GM23338 (cell line): Measurements from ENCODE around the gene CLDN20.

Source experiments
- CREB1 ChIP-seq: fragments of 250-450 bp; sonication (Bioruptor Pico); IDR thresholded peaks from 2 replicates; pipeline ENCODE4 v1.5.0; 2020; ENCODE audit warnings: low read depth, mild to moderate bottlenecking, moderate library complexity
- CTCF ChIP-seq, 2 experiments: fragments of 200-600 bp in 1 of 2; sonication (generic) in 1 of 2; conservative IDR thresholded peaks; 2 replicates each; pipeline versions ENCODE4 v1.5.1 to v1.6.1; 2016 to 2017; ENCODE audit warnings: antibody characterized with exemption in 2 of 2, low read depth in 2 of 2, mild to moderate bottlenecking in 2 of 2, moderate library complexity in 1 of 2
- ETS1 ChIP-seq: IDR thresholded peaks from 2 replicates; pipeline ENCODE4 v1.6.1; 2016; ENCODE audit warnings: antibody characterized with exemption
- EZH2 ChIP-seq: fragments of 200-600 bp; sonication (generic); IDR thresholded peaks from one replicate; pipeline ENCODE4 v1.8.0; 2017; ENCODE audit warnings: antibody characterized with exemption, mild to moderate bottlenecking, low read depth; ENCODE audit not compliant: unreplicated experiment
- EZH2phosphoT487 ChIP-seq: fragments of 200-600 bp; sonication (generic); IDR thresholded peaks from one replicate; pipeline ENCODE4 v1.8.1; 2018; ENCODE audit warnings: antibody characterized with exemption; ENCODE audit not compliant: unreplicated experiment
- JUNB ChIP-seq: IDR thresholded peaks from one replicate; pipeline ENCODE4 v1.6.1; 2016; ENCODE audit warnings: antibody characterized with exemption; ENCODE audit not compliant: unreplicated experiment
- NANOG ChIP-seq: IDR thresholded peaks from 2 replicates; pipeline ENCODE4 v1.6.1; 2016; ENCODE audit warnings: antibody characterized with exemption, borderline replicate concordance
- POLR2AphosphoS5 ChIP-seq: IDR thresholded peaks from 2 replicates; pipeline ENCODE4 v1.6.1; 2016; ENCODE audit warnings: antibody characterized with exemption, low read depth
- REST ChIP-seq: IDR thresholded peaks from one replicate; pipeline ENCODE4 v1.6.1; 2018; ENCODE audit warnings: antibody characterized with exemption; ENCODE audit not compliant: unreplicated experiment
- STAT1 ChIP-seq: IDR thresholded peaks from one replicate; pipeline ENCODE4 v1.6.1; 2016; ENCODE audit warnings: antibody characterized with exemption; ENCODE audit not compliant: unreplicated experiment
- ZNF114 ChIP-seq: fragments of 250-450 bp; sonication (Bioruptor Pico); IDR thresholded peaks from 2 replicates; pipeline ENCODE4 v1.5.0; 2020; ENCODE audit warnings: mild to moderate bottlenecking, moderate library complexity
- ZNF331 ChIP-seq: fragments of 250-450 bp; sonication (Bioruptor Pico); IDR thresholded peaks from 2 replicates; pipeline ENCODE4 v1.5.0; 2020; ENCODE audit warnings: low read depth, mild to moderate bottlenecking, moderate library complexity
- ZNF462 ChIP-seq: fragments of 250-450 bp; sonication (Bioruptor Pico); IDR thresholded peaks from 2 replicates; pipeline ENCODE4 v1.5.0; 2020; ENCODE audit warnings: mild to moderate bottlenecking, moderate library complexity

- TF ChIP-seq CTCF (conservative IDR thresholded peaks at IDR 0.05; ENCODE audit: low read depth in 2 of 2) (peak; percentile 80 to 85), REST (no peak), POLR2AphosphoS5 (no peak), EZH2phosphoT487 (no peak), STAT1 (no peak), NANOG (no peak), EZH2 (no peak), JUNB (no peak), CREB1 (CRISPR knock-in tag) (no peak), ZNF462 (CRISPR knock-in tag) (no peak), ZNF114 (CRISPR knock-in tag) (no peak), ZNF331 (CRISPR knock-in tag) (no peak), ETS1 (no peak)
Measured at GRCh38 chr6:155248008-155249001, 15.5 kb upstream of the CLDN20 start.
